Right cardiac atrium (tissue), 5 donors: ENCODE data around the gene SSTR1. TPM values are rescaled to one million over a fixed set of nuclear protein-coding genes. Genes with fewer than 3 reads are reported as not detected.

Experiments
- polyA plus RNA-seq: library from polyadenylated mRNA; stranded (reverse); fragments of 200-250 nt; gene quantifications from one replicate; pipeline ENCODE4 v1.2.3, GENCODE V29; 2013
- total RNA-seq, 4 donors: library from RNA; stranded (reverse); fragmentation: NEBNext Ultra II Directional; extraction: Animal tissue kit (Norgen Biotek cat#: 25700); gene quantifications; one replicate each; pipeline ENCODE4 v1.2.1, GENCODE V29; 2021
- donor health status: healthy with polysubstance abuse.
- donor health status: DM: no; HTN: yes; CAD: no.
- donor health status: DM: no; HTN: no; CAD: no.
- donor health status: DM: no; HTN: yes; CAD: no; lungs with severe emphysema.
- donor health status: DM: yes; HTN: yes; CAD: no.

SSTR1 gene
- total and polyA plus RNA-seq, 5 donors = 0.48 to 1.5 (median 0.70) TPM

Other genes starting within 250 kb of the SSTR1 start
- gene CLEC14A, start 48.2 kb downstream of the SSTR1 start, total RNA-seq = 10 to 100 TPM; 30.1 to 48.5 (median 41.8) TPM
- 44.0 TPM for gene CLEC14A, start 48.2 kb downstream of the SSTR1 start, polyA plus RNA-seq